Fibroblast of lung (primary cell): ENCODE data around the gene INIP.

ENCODE experiments used
- EZH2 ChIP-seq: IDR thresholded peaks from 2 replicates; pipeline ENCODE4 v1.5.1; 2012; ENCODE audit warnings: low read length, control low read depth, mild to moderate bottlenecking; ENCODE audit errors: missing control alignments
- TF ChIP-seq, protein P1 (sequence below), 2 donors: IDR thresholded peaks in 1 of 2; conservative IDR thresholded peaks in 1 of 2; 1 replicate in 1 of 2; 2 replicates in 1 of 2; pipeline ENCODE4 v1.5.1; 2011 to 2012; ENCODE audit warnings: low read length in 2 of 2, control low read depth in 1 of 2, inconsistent platforms in 1 of 2, low read depth in 1 of 2, mild to moderate bottlenecking in 1 of 2

GRCh38 chr9:112761912-112762655, 44.2 kb upstream of the INIP start:
- TF ChIP-seq, protein P1, sequence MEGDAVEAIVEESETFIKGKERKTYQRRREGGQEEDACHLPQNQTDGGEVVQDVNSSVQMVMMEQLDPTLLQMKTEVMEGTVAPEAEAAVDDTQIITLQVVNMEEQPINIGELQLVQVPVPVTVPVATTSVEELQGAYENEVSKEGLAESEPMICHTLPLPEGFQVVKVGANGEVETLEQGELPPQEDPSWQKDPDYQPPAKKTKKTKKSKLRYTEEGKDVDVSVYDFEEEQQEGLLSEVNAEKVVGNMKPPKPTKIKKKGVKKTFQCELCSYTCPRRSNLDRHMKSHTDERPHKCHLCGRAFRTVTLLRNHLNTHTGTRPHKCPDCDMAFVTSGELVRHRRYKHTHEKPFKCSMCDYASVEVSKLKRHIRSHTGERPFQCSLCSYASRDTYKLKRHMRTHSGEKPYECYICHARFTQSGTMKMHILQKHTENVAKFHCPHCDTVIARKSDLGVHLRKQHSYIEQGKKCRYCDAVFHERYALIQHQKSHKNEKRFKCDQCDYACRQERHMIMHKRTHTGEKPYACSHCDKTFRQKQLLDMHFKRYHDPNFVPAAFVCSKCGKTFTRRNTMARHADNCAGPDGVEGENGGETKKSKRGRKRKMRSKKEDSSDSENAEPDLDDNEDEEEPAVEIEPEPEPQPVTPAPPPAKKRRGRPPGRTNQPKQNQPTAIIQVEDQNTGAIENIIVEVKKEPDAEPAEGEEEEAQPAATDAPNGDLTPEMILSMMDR (conservative IDR thresholded peaks at IDR 0.05 in 1 of 2, IDR thresholded peaks at IDR 0.05 in 1 of 2; ENCODE audit: low read depth in 1 of 2, low read length in 2 of 2) = no peak
- no peak for TF ChIP-seq EZH2
